IPS-20b (cell line): ENCODE data around the gene HVCN1.
"Not testable (repeated sequence)": the region's sequence is repeated elsewhere in the genome, so short reads cannot be mapped to it uniquely, and the experiment has no call there.

Source experiments
- H3K27ac ChIP-seq: one replicate; pipeline ENCODE4 v1.5.1; 2013; ENCODE audit warnings: low read length
- H3K27me3 ChIP-seq: 2 replicates; pipeline ENCODE4 v1.6.1; 2013; ENCODE audit warnings: mild to moderate bottlenecking, low read length, inconsistent platforms; ENCODE audit not compliant: insufficient read depth
- H3K36me3 ChIP-seq: 2 replicates; pipeline ENCODE4 v1.6.1; 2013; ENCODE audit warnings: low read depth, mild to moderate bottlenecking, inconsistent platforms, low read length, moderate library complexity; ENCODE audit not compliant: insufficient read depth
- H3K4me1 ChIP-seq: 2 replicates; pipeline ENCODE4 v1.6.1; 2013; ENCODE audit warnings: mild to moderate bottlenecking, control low read depth, inconsistent platforms, low read length, moderate library complexity; ENCODE audit not compliant: insufficient read depth
- H3K4me3 ChIP-seq: 2 replicates; pipeline ENCODE4 v1.5.1; 2013; ENCODE audit warnings: mild to moderate bottlenecking, low read length, inconsistent platforms
- H3K9ac ChIP-seq: 2 replicates; pipeline ENCODE4 v1.6.1; 2013; ENCODE audit warnings: low read depth, mild to moderate bottlenecking, inconsistent platforms, low read length, moderate library complexity
- H3K9me3 ChIP-seq: 2 replicates; pipeline ENCODE4 v1.6.1; 2013; ENCODE audit warnings: mild to moderate bottlenecking, low read depth, low read length, inconsistent platforms; ENCODE audit not compliant: insufficient read depth

Gene HVCN1, protein sequence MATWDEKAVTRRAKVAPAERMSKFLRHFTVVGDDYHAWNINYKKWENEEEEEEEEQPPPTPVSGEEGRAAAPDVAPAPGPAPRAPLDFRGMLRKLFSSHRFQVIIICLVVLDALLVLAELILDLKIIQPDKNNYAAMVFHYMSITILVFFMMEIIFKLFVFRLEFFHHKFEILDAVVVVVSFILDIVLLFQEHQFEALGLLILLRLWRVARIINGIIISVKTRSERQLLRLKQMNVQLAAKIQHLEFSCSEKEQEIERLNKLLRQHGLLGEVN

GRCh38 chr12:110688446-110689280 lies at the start of gene HVCN1:
Gene HVCN1 (minus strand): TSS chr12:110689115. CDS start chr12:110683245, 5,870 bp downstream.
- H3K27me3 ChIP-seq, result peaks cover 25% of the 10 kb centered on the region
- peak within 1 kb of the TSS; percentile 76 for H3K4me3 ChIP-seq
- H3K4me1 ChIP-seq, result peaks cover 4% of the 10 kb centered on the region; the same call in 1 of the 2 replicates
- peak within 1 kb of the TSS; percentile 14 for H3K27ac ChIP-seq
- no peaks in the 10 kb centered on the region for H3K36me3 ChIP-seq
- H3K9ac ChIP-seq, result peak within 1 kb of the TSS; percentile 82; the same call in 1 of the 2 replicates
- no peaks in the 10 kb centered on the region for H3K9me3 ChIP-seq

DNA sequence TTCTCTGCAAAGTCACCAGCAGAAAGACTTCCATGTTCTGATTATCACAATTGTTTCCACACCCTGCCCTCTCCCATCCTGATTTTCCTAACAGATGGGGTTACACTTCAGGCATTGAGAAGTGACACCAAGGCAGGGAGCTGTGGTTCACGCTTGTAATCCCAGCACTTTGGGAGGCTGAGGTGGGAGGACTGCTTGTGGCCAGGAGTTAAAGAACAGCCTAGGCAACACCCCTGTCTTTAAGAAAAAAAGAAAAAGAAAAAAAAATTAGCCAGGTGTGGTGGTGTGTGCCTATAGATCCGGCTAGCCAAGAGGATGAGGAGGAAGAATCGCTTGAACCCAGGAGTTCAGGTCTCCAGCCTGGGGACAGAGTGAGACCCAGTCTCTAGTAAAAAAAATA lies 48.6 kb upstream of the HVCN1 start:
- H3K36me3 ChIP-seq, result peaks cover 62% of the 10 kb centered on the region
- no peak overlapping the region for H3K27ac ChIP-seq
- H3K4me3 ChIP-seq, result no peak overlapping the region
- peaks cover 16% of the 10 kb centered on the region for H3K4me1 ChIP-seq
- H3K27me3 ChIP-seq, result no peaks in the 10 kb centered on the region
- H3K9ac ChIP-seq, result no peak overlapping the region
- H3K9me3 ChIP-seq, result no peaks in the 10 kb centered on the region

- H3K9me3 ChIP-seq, H3K9ac ChIP-seq, H3K27me3 ChIP-seq, H3K27ac ChIP-seq, H3K4me3 ChIP-seq: not testable (repeated sequence)
- Histone ChIP-seq H3K36me3 (peaks cover 67% of the 10 kb centered on the region), H3K4me1 (peaks cover 16% of the 10 kb centered on the region)
These were observed 48.1 kb upstream of the HVCN1 start for GRCh38 chr12:110737016-110737415.

GRCh38 chr12:110733900-110734299 lies 45.0 kb upstream of the HVCN1 start:
- H3K27ac ChIP-seq, result no peak overlapping the region
- H3K4me3 ChIP-seq, result no peak overlapping the region
- H3K36me3 ChIP-seq, result peaks cover 86% of the 10 kb centered on the region
- H3K4me1 ChIP-seq, result peaks cover 9% of the 10 kb centered on the region
- H3K27me3 ChIP-seq, result no peaks in the 10 kb centered on the region
- H3K9me3 ChIP-seq, result no peaks in the 10 kb centered on the region
- H3K9ac ChIP-seq, result no peak overlapping the region

- Histone ChIP-seq H3K27me3 (no peaks in the 10 kb centered on the region), H3K36me3 (peaks cover 86% of the 10 kb centered on the region), H3K4me1 (peaks cover 2% of the 10 kb centered on the region; the same call in 1 of the 2 replicates), H3K4me3 (no peak overlapping the region), H3K9me3 (no peaks in the 10 kb centered on the region), H3K9ac (no peak overlapping the region), H3K27ac (no peak overlapping the region)
These were observed 44.3 kb upstream of the HVCN1 start for GRCh38 chr12:110733089-110733715.

- Histone ChIP-seq H3K27me3 (no peaks in the 10 kb centered on the region), H3K9me3 (no peaks in the 10 kb centered on the region), H3K27ac (no peak overlapping the region), H3K9ac (no peak overlapping the region), H3K4me3 (no peak overlapping the region), H3K36me3 (peaks cover 84% of the 10 kb centered on the region), H3K4me1 (no peaks in the 10 kb centered on the region)
These were observed 43.7 kb upstream of the HVCN1 start for GRCh38 chr12:110732572-110732971.

DNA sequence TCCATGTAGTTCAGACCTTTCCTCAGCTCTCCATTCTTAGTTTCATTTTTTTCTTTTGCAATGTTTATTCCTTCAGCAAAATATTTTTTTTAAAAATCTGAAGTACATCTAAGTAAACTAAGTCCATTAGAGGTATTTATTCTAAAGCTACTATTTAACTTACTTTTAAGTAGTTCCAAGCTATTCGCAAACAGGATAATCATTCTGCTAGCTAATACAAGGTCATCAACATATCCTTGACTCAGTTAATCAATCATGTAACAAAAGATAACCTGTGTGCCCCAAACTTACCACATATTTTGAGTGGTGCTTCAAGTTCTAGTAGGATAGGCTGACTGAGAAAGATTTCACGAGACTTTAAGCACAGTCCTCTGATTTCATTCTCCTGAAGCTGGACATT lies 42.6 kb upstream of the HVCN1 start:
- peaks cover 7% of the 10 kb centered on the region; the same call in 1 of the 2 replicates for H3K4me1 ChIP-seq
- peaks cover 92% of the 10 kb centered on the region for H3K36me3 ChIP-seq
- no peak overlapping the region for H3K27ac ChIP-seq
- no peak overlapping the region for H3K9ac ChIP-seq
- no peaks in the 10 kb centered on the region for H3K27me3 ChIP-seq
- no peaks in the 10 kb centered on the region for H3K9me3 ChIP-seq
- no peak overlapping the region for H3K4me3 ChIP-seq

DNA sequence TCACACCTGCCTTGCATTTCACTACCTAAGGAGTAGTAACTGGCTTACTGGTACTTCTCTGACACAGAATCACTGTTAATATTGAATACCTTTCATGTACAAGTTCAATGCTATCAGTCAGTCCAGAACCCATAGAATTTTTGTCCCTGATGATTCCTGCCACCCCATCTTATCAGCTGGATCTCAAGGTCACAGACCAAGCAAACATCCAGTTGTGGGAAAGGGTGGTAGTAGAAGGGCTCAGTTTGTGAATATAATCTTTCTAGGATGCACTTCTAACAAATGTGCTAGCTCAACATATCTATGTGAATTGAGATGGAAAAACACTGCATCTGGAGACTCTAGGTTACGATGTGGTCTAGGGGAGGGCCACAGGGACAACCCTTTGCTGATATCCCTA lies 39.7 kb upstream of the HVCN1 start:
- Histone ChIP-seq H3K9me3 (no peaks in the 10 kb centered on the region), H3K9ac (no peak overlapping the region), H3K4me3 (no peak overlapping the region), H3K4me1 (peaks cover 10% of the 10 kb centered on the region; the same call in 1 of the 2 replicates), H3K36me3 (peaks cover 97% of the 10 kb centered on the region), H3K27me3 (no peaks in the 10 kb centered on the region), H3K27ac (no peak overlapping the region)

DNA sequence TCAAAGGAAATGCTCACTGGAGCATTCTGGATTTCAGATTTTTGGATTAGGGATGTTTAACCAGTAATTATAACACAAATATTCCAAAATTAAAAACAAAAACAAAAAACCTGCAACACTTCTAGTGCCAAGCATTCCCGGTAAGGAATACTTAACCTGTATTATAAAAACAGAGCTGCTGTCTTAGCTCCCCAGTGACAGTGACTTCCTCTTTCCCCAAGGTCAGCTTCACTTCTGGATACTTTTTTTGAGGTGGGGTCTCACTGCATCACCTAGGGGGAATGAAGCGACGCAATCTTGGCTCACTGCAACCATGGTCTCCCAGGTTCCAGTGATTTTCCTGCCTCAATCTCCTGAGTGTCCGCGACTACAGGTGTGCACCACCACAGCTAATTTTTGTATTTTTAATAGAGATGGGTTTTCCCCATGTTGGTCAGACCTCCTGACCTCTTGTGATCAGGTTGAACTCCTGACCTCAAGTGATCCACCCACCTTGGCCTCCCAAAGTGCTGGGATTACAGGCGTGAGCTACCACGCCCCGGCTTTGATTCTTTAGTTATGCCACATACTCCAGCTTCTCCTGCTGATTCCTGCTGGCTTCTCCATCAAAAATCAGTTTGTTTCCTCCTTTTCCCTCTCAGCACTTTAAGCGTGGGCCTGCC lies 37.9 kb upstream of the HVCN1 start:
- H3K9ac ChIP-seq, result no peak overlapping the region
- H3K27me3 ChIP-seq, result no peaks in the 10 kb centered on the region
- H3K4me3 ChIP-seq, result no peak overlapping the region
- H3K36me3 ChIP-seq, result peaks cover 98% of the 10 kb centered on the region
- no peaks in the 10 kb centered on the region for H3K9me3 ChIP-seq
- H3K27ac ChIP-seq, result no peak overlapping the region
- H3K4me1 ChIP-seq, result peaks cover 10% of the 10 kb centered on the region; the same call in 1 of the 2 replicates

GRCh38 chr12:110726028-110726427 lies 37.1 kb upstream of the HVCN1 start:
- H3K9me3 ChIP-seq, result no peaks in the 10 kb centered on the region
- H3K9ac ChIP-seq, result no peak overlapping the region
- H3K4me3 ChIP-seq, result no peak overlapping the region
- peaks cover 98% of the 10 kb centered on the region for H3K36me3 ChIP-seq
- peaks cover 10% of the 10 kb centered on the region; the same call in 1 of the 2 replicates for H3K4me1 ChIP-seq
- H3K27ac ChIP-seq, result no peak overlapping the region
- no peaks in the 10 kb centered on the region for H3K27me3 ChIP-seq

DNA sequence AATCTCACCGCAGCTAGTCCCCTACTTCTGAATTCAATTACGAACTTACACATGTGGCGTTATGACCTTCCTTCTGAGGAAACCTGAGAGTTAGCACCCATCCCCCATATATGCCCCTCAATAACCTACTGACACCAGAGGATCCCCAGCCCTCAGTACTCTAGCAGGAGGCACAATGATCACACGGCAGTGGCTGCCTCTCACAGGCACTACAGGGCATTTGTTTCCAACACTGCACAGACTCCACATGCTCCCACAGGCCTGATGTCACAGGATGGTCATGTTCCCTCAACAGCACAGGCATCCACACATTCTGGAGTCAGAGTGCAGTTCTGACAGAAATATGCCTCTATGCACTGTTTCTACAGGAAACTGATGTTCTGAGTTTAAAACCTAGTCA lies 36.4 kb upstream of the HVCN1 start:
- Histone ChIP-seq H3K9ac (no peak overlapping the region), H3K36me3 (peaks cover 98% of the 10 kb centered on the region), H3K27ac (no peak overlapping the region), H3K4me3 (no peak overlapping the region), H3K27me3 (no peaks in the 10 kb centered on the region), H3K9me3 (no peaks in the 10 kb centered on the region), H3K4me1 (peaks cover 10% of the 10 kb centered on the region; the same call in 1 of the 2 replicates)
